Astrocyte of the spinal cord (primary cell): ENCODE data around the gene ZFP36.
A peak's percentile ranks its signal among the peaks of the same experiment; 100 is the strongest.

Experiments used
- DNase-seq: peaks from one replicate; pipeline ENCODE4 v3.0.0; 2011; ENCODE audit warnings: low read depth, low spot score
- H3K4me3 ChIP-seq: 2 replicates; pipeline ENCODE4 v1.5.1; 2011; ENCODE audit warnings: low read depth, mild to moderate bottlenecking, low read length, moderate library complexity
- in situ Hi-C: cut with HindIII; loops from 2 replicates; pipeline ENCODE4 v1.10.0; 2017; ENCODE audit warnings: low sequenced_read_pairs
- TF ChIP-seq, protein P1 (sequence below): IDR thresholded peaks from 2 replicates; pipeline ENCODE4 v1.5.1; 2012; ENCODE audit warnings: low read depth, mild to moderate bottlenecking, low read length, inconsistent platforms

ZFP36 gene

DNA sequence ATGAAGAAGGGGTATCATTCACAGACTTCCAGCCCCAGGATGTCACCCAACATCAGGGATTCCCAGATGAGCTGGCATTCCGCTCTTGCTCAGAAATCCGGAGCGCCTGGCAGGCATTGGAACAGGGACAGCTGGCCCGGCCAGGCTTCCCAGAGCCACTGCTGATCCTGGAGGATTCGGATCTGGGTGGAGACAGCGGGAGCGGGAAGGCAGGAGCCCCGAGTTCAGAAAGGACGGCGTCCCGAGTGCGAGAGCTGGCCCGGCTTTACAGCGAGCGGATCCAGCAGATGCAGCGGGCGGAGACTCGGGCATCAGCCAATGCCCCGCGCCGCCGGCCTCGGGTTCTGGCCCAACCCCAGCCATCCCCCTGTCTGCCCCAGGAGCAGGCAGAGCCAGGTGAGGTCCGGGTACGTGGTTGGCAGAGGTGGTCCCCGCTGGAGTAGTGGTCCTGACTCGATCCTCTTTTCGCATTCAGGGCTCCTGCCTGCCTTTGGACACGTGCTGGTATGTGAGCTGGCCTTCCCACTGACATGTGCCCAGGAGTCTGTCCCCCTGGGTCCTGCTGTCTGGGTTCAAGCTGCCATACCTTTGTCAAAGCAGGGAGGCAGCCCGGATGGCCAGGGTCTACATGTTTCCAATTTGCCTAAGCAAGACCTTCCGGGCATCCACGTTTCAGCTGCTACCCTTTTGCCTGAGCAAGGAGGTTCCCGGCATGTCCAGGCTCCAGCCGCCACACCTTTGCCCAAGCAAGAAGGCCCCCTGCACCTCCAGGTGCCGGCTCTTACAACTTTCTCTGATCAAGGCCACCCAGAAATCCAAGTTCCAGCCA lies 16.8 kb downstream of the ZFP36 start:
- in situ Hi-C loops, result no loop called here
- DNase-seq, result no peak
- TF ChIP-seq, protein P1, sequence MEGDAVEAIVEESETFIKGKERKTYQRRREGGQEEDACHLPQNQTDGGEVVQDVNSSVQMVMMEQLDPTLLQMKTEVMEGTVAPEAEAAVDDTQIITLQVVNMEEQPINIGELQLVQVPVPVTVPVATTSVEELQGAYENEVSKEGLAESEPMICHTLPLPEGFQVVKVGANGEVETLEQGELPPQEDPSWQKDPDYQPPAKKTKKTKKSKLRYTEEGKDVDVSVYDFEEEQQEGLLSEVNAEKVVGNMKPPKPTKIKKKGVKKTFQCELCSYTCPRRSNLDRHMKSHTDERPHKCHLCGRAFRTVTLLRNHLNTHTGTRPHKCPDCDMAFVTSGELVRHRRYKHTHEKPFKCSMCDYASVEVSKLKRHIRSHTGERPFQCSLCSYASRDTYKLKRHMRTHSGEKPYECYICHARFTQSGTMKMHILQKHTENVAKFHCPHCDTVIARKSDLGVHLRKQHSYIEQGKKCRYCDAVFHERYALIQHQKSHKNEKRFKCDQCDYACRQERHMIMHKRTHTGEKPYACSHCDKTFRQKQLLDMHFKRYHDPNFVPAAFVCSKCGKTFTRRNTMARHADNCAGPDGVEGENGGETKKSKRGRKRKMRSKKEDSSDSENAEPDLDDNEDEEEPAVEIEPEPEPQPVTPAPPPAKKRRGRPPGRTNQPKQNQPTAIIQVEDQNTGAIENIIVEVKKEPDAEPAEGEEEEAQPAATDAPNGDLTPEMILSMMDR, result no peak
- no peak overlapping the region for H3K4me3 ChIP-seq

DNA sequence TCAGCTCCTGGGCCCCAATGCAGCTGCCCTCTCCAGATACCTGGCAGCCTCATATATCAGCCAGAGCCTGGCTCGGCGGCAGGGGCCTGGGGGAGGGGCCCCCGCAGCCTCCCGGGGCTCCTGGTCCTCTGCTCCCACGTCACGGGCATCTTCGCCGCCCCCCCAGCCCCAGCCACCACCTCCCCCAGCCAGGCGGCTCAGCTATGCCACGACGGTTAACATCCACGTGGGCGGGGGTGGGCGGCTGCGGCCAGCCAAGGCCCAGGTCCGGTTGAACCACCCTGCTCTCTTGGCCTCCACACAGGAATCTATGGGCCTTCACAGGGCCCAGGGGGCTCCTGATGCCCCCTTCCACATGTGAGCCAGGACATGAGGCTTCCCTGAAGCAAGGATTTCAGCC lies 18.3 kb downstream of the ZFP36 start:
- TF ChIP-seq, protein P1, result no peak
- in situ Hi-C loops, result no loop called here
- DNase-seq, result no peak
- no peak overlapping the region for H3K4me3 ChIP-seq

DNA sequence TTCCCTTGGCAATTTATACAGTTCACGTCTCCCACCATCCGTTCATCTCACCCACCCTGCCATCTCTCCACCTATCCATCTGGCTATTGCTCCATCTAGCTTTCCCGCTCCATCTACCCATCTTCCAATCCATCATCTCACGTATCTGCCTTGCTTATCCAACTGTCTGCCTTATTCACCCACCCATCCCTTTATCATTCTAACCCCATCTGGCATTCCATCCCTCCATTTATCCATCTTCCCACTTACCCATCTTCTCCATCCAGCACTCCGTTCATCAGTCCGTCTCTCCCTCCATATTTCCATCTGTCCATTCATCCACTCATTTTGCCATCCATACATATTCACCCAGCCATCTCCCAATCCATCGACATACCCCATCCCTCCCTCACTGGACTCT lies 19.1 kb downstream of the ZFP36 start:
- TF ChIP-seq, protein P1, result no peak
- H3K4me3 ChIP-seq, result no peak overlapping the region
- no peak for DNase-seq
- in situ Hi-C loops, result no loop called here

DNA sequence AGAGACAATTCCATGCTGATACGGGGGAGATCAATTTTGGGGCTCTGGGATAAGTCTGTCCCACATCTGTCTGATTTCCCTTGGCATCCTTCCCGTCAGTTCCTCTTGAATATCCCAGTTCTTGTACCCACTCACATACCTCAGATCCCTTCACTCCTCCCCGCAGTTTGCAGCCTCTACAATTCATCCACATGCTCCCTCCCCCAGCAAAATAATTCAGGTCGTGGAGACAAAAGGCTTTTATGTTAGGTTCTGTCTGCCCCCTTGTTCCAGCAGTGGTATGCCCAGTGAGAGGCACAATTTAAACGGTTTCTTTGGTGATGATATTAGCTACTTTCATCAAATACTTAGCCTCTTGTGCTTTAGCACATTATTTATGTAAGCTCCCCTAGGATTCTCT lies 19.5 kb downstream of the ZFP36 start:
- no peak for DNase-seq
- TF ChIP-seq, protein P1, result no peak
- in situ Hi-C loops, result no loop called here
- H3K4me3 ChIP-seq, result no peak overlapping the region

DNA sequence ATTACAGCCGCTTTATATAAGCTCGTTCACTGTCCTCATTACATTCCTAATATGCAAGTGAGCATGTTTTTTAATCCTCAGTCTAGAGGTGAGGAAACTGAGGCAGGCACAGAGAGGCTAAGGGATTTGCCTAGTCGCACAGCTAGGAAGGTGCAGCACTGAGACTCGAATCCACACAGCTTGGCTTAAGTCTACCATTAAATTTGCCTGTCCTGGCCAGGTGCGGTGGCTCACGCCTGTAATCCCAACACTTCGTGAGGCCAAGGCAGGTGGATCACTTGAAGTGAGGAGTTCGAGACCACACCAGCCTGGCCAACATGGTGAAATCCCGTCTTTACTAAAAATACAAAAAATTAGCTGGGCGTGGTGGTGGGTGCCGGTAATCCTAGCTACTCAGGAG lies 21.1 kb downstream of the ZFP36 start:
- DNase-seq, result no peak
- TF ChIP-seq, protein P1, result no peak
- H3K4me3 ChIP-seq, result no peak overlapping the region
- in situ Hi-C loops, result no loop called here

DNA sequence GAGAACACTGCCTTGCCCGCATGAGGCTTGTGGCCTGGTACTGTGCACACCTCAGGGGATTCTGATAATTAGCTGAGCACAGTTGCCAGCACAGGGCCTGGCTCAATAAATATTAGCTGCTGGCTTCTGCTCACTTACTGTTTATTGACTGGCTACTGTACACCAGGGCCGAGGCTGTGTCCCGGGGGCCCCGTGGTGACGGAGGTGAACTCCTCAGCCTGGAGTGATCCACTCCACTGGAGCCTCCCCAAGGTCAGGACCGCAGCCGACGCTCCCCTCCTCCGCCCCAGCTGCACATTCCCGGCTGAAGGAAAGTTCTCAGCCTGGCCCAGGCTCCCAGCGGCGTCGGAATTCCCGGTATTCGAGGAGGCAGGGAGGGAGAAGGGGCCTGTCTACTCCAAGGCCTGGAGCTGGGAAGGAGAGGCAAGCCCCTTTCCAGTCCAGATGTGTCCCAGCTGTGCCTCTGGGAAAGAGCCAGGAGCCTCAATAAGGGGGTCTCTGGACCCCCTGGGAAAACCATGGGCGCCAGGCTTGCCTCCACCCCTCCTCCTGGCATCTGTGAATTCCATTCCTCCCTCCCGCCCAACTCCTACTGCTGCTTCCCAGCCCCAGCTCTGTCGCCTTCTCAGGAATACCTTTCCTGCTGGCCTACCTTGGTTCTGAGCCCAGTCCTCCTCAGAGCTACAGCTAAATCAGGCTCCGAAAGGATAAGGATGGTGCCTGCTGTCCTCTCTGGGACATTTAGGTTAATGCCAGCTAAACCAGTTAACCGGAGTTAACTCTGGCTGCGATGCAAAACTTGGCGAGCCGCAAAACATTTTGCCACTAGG lies 21.9 kb downstream of the ZFP36 start:
- peak; percentile 95 for DNase-seq

More for the DNA sequence above, 21.9 kb downstream of the ZFP36 start:
- TF ChIP-seq, protein P1, result no peak
- H3K4me3 ChIP-seq, result no peak overlapping the region
- in situ Hi-C loops, result no loop called here
